Left ventricle myocardium inferior (tissue), 1 donor: ENCODE results near the gene AGTRAP. TPM values are rescaled to one million over a fixed set of nuclear protein-coding genes. Genes with fewer than 3 reads are reported as not detected.

Experiments used
- DNase-seq: peaks from one replicate; pipeline ENCODE4 v3.0.0-alpha.2; 2020
- H3K27ac ChIP-seq: fragments of 200-600 bp; replicated peaks from 2 replicates; pipeline ENCODE4 v1.8.0; 2021
- H3K27me3 ChIP-seq: fragments of 200-600 bp; 2 replicates; pipeline ENCODE4 v1.8.0; 2021; ENCODE audit warnings: low read depth
- H3K36me3 ChIP-seq: fragments of 200-600 bp; 2 replicates; pipeline ENCODE4 v1.8.0; 2021
- H3K4me1 ChIP-seq: fragments of 200-600 bp; 2 replicates; pipeline ENCODE4 v1.8.0; 2021
- H3K4me3 ChIP-seq: fragments of 200-600 bp; 2 replicates; pipeline ENCODE4 v1.8.0; 2021; ENCODE audit warnings: mild to moderate bottlenecking, moderate library complexity
- H3K9me3 ChIP-seq: fragments of 200-600 bp; replicated peaks from 2 replicates; pipeline ENCODE4 v1.8.0; 2021
- intact Hi-C: fragments of 100-400 bp; cut with micrococcal nuclease; formaldehyde crosslinking; loops from one replicate; pipeline ENCODE4 v1.11.0; 2022
- total RNA-seq: library from RNA; stranded (reverse); fragmentation: NEBNext Ultra II Directional; extraction: Animal tissue kit (Norgen Biotek cat#: 25700); gene quantifications from one replicate; pipeline ENCODE4 v1.2.1, GENCODE V29; 2021
- TF ChIP-seq, protein P1 (sequence below): fragments of 200-600 bp; IDR thresholded peaks from 2 replicates; pipeline ENCODE4 v1.8.0; 2021; ENCODE audit warnings: antibody characterized with exemption, mild to moderate bottlenecking, borderline replicate concordance
- donor health status: DM: no; HTN: yes; CAD: no; lungs with severe emphysema.

AGTRAP gene
- total RNA-seq, 1 donor from 2014 or later: 16.6 TPM

GRCh38 chr1:11759791-11760190, 23.9 kb downstream of the AGTRAP start:
- intact Hi-C loops: no loop called here
- Histone ChIP-seq H3K27me3 (peaks cover 39% of the 10 kb centered on the region), H3K9me3 (no peaks in the 10 kb centered on the region), H3K4me1 (peaks cover 8% of the 10 kb centered on the region), H3K4me3 (no peak overlapping the region), H3K27ac (no peak overlapping the region), H3K36me3 (no peaks in the 10 kb centered on the region)
- DNase-seq: no peak
- TF ChIP-seq, protein P1, sequence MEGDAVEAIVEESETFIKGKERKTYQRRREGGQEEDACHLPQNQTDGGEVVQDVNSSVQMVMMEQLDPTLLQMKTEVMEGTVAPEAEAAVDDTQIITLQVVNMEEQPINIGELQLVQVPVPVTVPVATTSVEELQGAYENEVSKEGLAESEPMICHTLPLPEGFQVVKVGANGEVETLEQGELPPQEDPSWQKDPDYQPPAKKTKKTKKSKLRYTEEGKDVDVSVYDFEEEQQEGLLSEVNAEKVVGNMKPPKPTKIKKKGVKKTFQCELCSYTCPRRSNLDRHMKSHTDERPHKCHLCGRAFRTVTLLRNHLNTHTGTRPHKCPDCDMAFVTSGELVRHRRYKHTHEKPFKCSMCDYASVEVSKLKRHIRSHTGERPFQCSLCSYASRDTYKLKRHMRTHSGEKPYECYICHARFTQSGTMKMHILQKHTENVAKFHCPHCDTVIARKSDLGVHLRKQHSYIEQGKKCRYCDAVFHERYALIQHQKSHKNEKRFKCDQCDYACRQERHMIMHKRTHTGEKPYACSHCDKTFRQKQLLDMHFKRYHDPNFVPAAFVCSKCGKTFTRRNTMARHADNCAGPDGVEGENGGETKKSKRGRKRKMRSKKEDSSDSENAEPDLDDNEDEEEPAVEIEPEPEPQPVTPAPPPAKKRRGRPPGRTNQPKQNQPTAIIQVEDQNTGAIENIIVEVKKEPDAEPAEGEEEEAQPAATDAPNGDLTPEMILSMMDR: no peak

- TF ChIP-seq, protein P1: no peak
- intact Hi-C loops: no loop called here
- DNase-seq: no peak
- Histone ChIP-seq H3K9me3 (no peaks in the 10 kb centered on the region), H3K4me3 (no peak overlapping the region), H3K27ac (no peak overlapping the region), H3K27me3 (peaks cover 39% of the 10 kb centered on the region), H3K4me1 (peaks cover 8% of the 10 kb centered on the region), H3K36me3 (no peaks in the 10 kb centered on the region)
Measured at GRCh38 chr1:11761285-11761684, 25.3 kb downstream of the AGTRAP start.

GRCh38 chr1:11761988-11762406, 26.1 kb downstream of the AGTRAP start, which contains the start of gene C1orf167:
TSS of gene C1orf167 (plus strand) at chr1:11762193. CDS start at chr1:11764401, 2,208 bp downstream.
- Histone ChIP-seq H3K27ac (no peak within 1 kb of the TSS), H3K9me3 (no peaks in the 10 kb centered on the region), H3K4me1 (peaks cover 8% of the 10 kb centered on the region), H3K4me3 (no peak within 1 kb of the TSS), H3K36me3 (no peaks in the 10 kb centered on the region), H3K27me3 (peaks cover 39% of the 10 kb centered on the region)
- no peak for DNase-seq
- intact Hi-C loops: no loop called here
- TF ChIP-seq, protein P1: no peak

GRCh38 chr1:11764115-11764514, 28.2 kb downstream of the AGTRAP start:
- Histone ChIP-seq H3K4me3 (no peak overlapping the region), H3K36me3 (no peaks in the 10 kb centered on the region), H3K9me3 (no peaks in the 10 kb centered on the region), H3K4me1 (peaks cover 17% of the 10 kb centered on the region), H3K27ac (no peak overlapping the region), H3K27me3 (peaks cover 39% of the 10 kb centered on the region)
- TF ChIP-seq, protein P1: no peak
- DNase-seq: no peak
- intact Hi-C loops: no loop called here

- intact Hi-C loops: no loop called here
Measured at GRCh38 chr1:11764519-11764918, 28.6 kb downstream of the AGTRAP start.

More at GRCh38 chr1:11764519-11764918, 28.6 kb downstream of the AGTRAP start:
- H3K36me3 ChIP-seq: no peaks in the 10 kb centered on the region
- H3K27ac ChIP-seq: no peak overlapping the region
- H3K9me3 ChIP-seq: no peaks in the 10 kb centered on the region
- no peak for DNase-seq
- H3K4me1 ChIP-seq: peaks cover 17% of the 10 kb centered on the region
- TF ChIP-seq, protein P1: no peak
- H3K27me3 ChIP-seq: peaks cover 39% of the 10 kb centered on the region
- no peak overlapping the region for H3K4me3 ChIP-seq
